Measurements from ENCODE around the gene UGT1A8. TPM values are rescaled to one million over a fixed set of nuclear protein-coding genes. Genes with fewer than 3 reads are reported as not detected.

The UGT1A8 gene
- total RNA-seq, 1 donor from 2014 or later, result under 0.01 TPM

DNA sequence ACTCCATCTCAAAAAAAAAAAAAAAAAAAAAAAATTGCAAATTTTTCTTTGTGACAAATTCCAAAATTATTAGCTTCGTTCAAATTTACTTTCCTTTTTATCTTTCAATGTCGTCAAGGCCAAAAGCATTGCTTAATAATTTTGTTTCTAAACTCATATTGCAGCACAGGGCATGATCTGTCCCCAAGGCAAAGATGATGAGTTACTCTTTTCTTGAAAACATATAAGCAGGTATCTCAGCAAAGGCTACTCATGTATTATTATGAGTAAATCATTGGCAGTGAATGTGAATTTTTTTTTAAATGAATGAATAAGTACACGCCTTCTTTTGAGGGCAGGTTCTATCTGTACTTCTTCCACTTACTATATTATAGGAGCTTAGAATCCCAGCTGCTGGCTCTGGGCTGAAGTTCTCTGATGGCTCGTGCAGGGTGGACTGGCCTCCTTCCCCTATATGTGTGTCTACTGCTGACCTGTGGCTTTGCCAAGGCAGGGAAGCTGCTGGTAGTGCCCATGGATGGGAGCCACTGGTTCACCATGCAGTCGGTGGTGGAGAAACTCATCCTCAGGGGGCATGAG lies 64.2 kb downstream of the UGT1A8 start, which contains the start of gene UGT1A7:
UGT1A7 (plus strand) TSS at position 381 of the 579 bp plus-strand sequence; CDS start at position 418, 37 bp downstream.
- DNase-seq (ENCODE audit: low read depth) (no peak), FAIRE-seq (no peak)
- TF ChIP-seq, protein P1, sequence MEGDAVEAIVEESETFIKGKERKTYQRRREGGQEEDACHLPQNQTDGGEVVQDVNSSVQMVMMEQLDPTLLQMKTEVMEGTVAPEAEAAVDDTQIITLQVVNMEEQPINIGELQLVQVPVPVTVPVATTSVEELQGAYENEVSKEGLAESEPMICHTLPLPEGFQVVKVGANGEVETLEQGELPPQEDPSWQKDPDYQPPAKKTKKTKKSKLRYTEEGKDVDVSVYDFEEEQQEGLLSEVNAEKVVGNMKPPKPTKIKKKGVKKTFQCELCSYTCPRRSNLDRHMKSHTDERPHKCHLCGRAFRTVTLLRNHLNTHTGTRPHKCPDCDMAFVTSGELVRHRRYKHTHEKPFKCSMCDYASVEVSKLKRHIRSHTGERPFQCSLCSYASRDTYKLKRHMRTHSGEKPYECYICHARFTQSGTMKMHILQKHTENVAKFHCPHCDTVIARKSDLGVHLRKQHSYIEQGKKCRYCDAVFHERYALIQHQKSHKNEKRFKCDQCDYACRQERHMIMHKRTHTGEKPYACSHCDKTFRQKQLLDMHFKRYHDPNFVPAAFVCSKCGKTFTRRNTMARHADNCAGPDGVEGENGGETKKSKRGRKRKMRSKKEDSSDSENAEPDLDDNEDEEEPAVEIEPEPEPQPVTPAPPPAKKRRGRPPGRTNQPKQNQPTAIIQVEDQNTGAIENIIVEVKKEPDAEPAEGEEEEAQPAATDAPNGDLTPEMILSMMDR (IDR thresholded peaks at IDR 0.05; ENCODE audit: insufficient read depth, low read length, severe bottlenecking), result no peak
- Histone ChIP-seq H3K36me3 (ENCODE audit: control insufficient read depth, insufficient read depth, low read length) (no peaks in the 10 kb centered on the region), H3K27me3 (ENCODE audit: control insufficient read depth, insufficient read depth, low read length) (no peaks in the 10 kb centered on the region), H3K4me3 (ENCODE audit: low read depth, low read length) (no peak within 1 kb of the TSS)

GRCh38 chr2:233684640-233685039 lies 67.2 kb downstream of the UGT1A8 start:
- DNase-seq (ENCODE audit: low read depth) (no peak), FAIRE-seq (no peak)
- Histone ChIP-seq H3K27me3 (ENCODE audit: control insufficient read depth, insufficient read depth, low read length) (no peaks in the 10 kb centered on the region), H3K36me3 (ENCODE audit: control insufficient read depth, insufficient read depth, low read length) (no peaks in the 10 kb centered on the region), H3K4me3 (ENCODE audit: low read depth, low read length) (no peak overlapping the region)
- TF ChIP-seq, protein P1 (IDR thresholded peaks at IDR 0.05; ENCODE audit: insufficient read depth, low read length, severe bottlenecking), result no peak

- no peak for FAIRE-seq
- no peak overlapping the region for H3K4me3 ChIP-seq (ENCODE audit: low read depth, low read length)
- no peaks in the 10 kb centered on the region for H3K36me3 ChIP-seq (ENCODE audit: control insufficient read depth, insufficient read depth, low read length)
- H3K27me3 ChIP-seq (ENCODE audit: control insufficient read depth, insufficient read depth, low read length), result no peaks in the 10 kb centered on the region
- no peak for DNase-seq (ENCODE audit: low read depth)
- TF ChIP-seq, protein P1 (IDR thresholded peaks at IDR 0.05; ENCODE audit: insufficient read depth, low read length, severe bottlenecking), result no peak
Observed at GRCh38 chr2:233686928-233687327, 69.5 kb downstream of the UGT1A8 start.

DNA sequence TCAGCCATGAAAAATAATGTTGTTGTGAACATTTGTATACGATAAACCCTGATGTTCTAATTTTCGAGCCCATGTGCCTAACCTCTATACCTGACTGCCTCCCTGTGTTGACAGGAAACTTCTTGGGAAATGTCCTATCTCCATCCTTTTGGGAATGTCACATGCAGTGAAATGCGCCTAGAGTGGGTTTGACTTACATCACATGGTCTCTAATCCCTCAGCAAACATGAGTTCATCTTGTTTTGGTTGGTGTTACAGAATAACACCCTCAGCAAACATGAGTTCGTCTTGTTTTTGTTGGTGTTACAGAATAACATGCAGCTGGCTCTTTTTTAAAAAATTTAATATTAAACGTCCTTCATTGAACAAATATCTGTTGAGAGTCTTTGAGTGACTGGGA lies 70.9 kb downstream of the UGT1A8 start:
- no peak for FAIRE-seq
- no peak overlapping the region for H3K4me3 ChIP-seq (ENCODE audit: low read depth, low read length)

GRCh38 chr2:233689031-233689430 lies 71.6 kb downstream of the UGT1A8 start:
- TF ChIP-seq, protein P1 (IDR thresholded peaks at IDR 0.05; ENCODE audit: insufficient read depth, low read length, severe bottlenecking), result no peak
- no peaks in the 10 kb centered on the region for H3K36me3 ChIP-seq (ENCODE audit: control insufficient read depth, insufficient read depth, low read length)
- FAIRE-seq (no peak), DNase-seq (ENCODE audit: low read depth) (peak; percentile 31)
- H3K4me3 ChIP-seq (ENCODE audit: low read depth, low read length), result no peak overlapping the region
- H3K27me3 ChIP-seq (ENCODE audit: control insufficient read depth, insufficient read depth, low read length), result no peaks in the 10 kb centered on the region

More for the DNA sequence above, 70.9 kb downstream of the UGT1A8 start:
- TF ChIP-seq, protein P1 (IDR thresholded peaks at IDR 0.05; ENCODE audit: insufficient read depth, low read length, severe bottlenecking), result no peak
- Histone ChIP-seq H3K27me3 (ENCODE audit: control insufficient read depth, insufficient read depth, low read length) (no peaks in the 10 kb centered on the region), H3K36me3 (ENCODE audit: control insufficient read depth, insufficient read depth, low read length) (no peaks in the 10 kb centered on the region)
- no peak for DNase-seq (ENCODE audit: low read depth)

GRCh38 chr2:233689501-233689900 lies 72.1 kb downstream of the UGT1A8 start:
- TF ChIP-seq, protein P1 (IDR thresholded peaks at IDR 0.05; ENCODE audit: insufficient read depth, low read length, severe bottlenecking), result no peak
- no peaks in the 10 kb centered on the region for H3K27me3 ChIP-seq (ENCODE audit: control insufficient read depth, insufficient read depth, low read length)
- H3K4me3 ChIP-seq (ENCODE audit: low read depth, low read length), result no peak overlapping the region
- FAIRE-seq, result no peak
- no peaks in the 10 kb centered on the region for H3K36me3 ChIP-seq (ENCODE audit: control insufficient read depth, insufficient read depth, low read length)
- DNase-seq (ENCODE audit: low read depth), result no peak
